NB4 (cell line): ENCODE data around the gene LRRC30.

Experiments used
- MAX ChIP-seq: IDR thresholded peaks from 2 replicates; pipeline ENCODE4 v1.6.1; 2011; ENCODE audit warnings: low read depth, low read length
- MYC ChIP-seq: IDR thresholded peaks from 2 replicates; pipeline ENCODE4 v1.6.1; 2011; ENCODE audit warnings: low read depth, low read length
- POLR2A ChIP-seq: IDR thresholded peaks from 2 replicates; pipeline ENCODE4 v1.6.1; 2011; ENCODE audit warnings: mild to moderate bottlenecking; ENCODE audit not compliant: insufficient read length; ENCODE audit errors: extremely low read depth
- TF ChIP-seq, protein P1 (sequence below): IDR thresholded peaks from one replicate; pipeline ENCODE4 v1.5.1; 2012; ENCODE audit warnings: low read depth, low read length

GRCh38 chr18:7234956-7235355 lies 4.1 kb downstream of the LRRC30 start:
- TF ChIP-seq POLR2A (no peak), MAX (no peak), MYC (no peak)
- TF ChIP-seq, protein P1, sequence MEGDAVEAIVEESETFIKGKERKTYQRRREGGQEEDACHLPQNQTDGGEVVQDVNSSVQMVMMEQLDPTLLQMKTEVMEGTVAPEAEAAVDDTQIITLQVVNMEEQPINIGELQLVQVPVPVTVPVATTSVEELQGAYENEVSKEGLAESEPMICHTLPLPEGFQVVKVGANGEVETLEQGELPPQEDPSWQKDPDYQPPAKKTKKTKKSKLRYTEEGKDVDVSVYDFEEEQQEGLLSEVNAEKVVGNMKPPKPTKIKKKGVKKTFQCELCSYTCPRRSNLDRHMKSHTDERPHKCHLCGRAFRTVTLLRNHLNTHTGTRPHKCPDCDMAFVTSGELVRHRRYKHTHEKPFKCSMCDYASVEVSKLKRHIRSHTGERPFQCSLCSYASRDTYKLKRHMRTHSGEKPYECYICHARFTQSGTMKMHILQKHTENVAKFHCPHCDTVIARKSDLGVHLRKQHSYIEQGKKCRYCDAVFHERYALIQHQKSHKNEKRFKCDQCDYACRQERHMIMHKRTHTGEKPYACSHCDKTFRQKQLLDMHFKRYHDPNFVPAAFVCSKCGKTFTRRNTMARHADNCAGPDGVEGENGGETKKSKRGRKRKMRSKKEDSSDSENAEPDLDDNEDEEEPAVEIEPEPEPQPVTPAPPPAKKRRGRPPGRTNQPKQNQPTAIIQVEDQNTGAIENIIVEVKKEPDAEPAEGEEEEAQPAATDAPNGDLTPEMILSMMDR = no peak
